GM21619 (cell line): ENCODE data around the gene CLCN2.

Experiments
- ATAC-seq: cut with Tn5 transposase; IDR thresholded peaks from one replicate; pipeline ENCODE4 v1.9.1; 2021; ENCODE audit not compliant: unreplicated experiment

CLCN2 gene

DNA sequence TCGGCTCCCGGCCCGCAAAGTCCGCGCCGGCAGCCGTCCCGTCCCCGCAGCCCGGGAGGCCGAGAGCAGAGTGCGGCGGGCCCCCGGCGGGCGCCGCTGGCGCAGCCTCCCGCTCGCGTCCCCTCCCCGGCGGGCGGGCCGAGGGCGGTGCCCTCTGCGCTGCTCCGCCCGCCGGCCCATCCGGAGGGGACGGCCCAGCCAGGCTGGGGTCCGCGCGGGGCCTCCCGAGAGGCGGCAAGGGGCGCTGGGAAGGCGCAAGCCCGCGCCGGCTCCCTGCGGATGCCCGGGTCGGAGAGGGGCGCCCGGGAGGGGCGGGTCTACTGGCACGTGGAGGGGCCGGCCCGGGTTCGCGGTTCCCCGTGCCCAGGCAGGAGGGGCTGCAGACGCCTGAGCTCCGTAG is at the start of gene CLCN2, which contains the start of gene POLR2H:
CLCN2 (minus strand) TSS at position 74 of the 400 bp plus-strand sequence. CDS start 126 bp downstream, outside the sequence.
POLR2H (plus strand) TSS at position 179 of the 400 bp plus-strand sequence. CDS start 1,783 bp downstream, outside the sequence.
- ATAC-seq: peak; percentile 44

DNA sequence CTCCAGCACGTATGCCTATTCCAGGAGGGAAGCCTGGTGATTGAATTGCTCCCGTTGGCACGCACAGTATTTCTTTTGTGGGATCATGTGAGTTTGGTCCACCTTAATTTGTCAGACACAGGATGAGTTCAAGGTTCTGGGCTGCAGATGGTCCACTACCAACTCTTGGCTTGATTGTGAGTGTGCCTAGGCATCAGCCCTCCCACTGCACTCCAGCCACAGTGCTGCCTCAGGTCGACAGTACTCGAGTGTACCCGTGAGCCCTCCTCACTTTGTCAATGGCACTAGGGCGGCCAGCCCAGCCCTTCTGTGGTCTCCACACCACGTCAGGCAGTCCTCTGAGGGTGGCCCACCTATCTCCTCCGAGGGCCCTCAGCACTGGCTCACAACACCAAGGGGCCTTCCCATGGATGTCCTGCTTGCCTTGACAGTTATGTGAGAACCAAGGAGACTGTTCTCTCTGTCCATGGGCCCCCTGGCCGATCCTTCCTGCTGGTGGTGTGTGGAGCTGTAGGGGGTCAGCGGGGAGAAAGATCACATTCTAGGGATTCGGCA is 48.6 kb upstream of the CLCN2 start:
- ATAC-seq: no peak

DNA sequence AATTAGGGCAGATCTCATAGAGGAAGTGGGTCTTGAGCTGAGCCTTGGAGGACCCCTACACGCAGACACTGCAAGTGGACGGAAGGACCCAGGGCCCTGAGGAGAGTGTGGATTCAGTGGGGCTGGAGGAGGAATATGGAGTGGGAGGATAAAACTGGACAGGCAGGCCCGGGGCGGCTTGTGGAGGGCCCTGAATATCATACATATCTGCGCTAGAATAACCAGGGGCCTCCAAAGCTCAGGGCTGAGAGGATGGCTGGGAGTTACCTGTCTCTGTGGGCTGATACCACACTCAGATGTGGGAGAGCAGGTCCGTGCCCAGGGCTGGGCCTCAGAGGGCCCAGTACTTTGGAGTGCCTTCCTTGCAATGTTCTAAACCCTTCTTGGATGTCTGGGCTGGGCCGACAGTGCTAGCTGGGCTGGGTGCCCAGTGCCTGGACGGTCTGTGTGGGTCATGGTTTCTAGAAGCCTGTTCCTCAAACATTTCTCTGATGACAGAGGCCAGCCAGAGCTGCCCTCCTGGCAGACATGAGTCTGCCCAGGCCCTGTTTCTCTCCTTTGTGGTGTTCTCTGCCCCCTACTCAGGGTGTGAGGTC is 48.0 kb upstream of the CLCN2 start:
- ATAC-seq: no peak

DNA sequence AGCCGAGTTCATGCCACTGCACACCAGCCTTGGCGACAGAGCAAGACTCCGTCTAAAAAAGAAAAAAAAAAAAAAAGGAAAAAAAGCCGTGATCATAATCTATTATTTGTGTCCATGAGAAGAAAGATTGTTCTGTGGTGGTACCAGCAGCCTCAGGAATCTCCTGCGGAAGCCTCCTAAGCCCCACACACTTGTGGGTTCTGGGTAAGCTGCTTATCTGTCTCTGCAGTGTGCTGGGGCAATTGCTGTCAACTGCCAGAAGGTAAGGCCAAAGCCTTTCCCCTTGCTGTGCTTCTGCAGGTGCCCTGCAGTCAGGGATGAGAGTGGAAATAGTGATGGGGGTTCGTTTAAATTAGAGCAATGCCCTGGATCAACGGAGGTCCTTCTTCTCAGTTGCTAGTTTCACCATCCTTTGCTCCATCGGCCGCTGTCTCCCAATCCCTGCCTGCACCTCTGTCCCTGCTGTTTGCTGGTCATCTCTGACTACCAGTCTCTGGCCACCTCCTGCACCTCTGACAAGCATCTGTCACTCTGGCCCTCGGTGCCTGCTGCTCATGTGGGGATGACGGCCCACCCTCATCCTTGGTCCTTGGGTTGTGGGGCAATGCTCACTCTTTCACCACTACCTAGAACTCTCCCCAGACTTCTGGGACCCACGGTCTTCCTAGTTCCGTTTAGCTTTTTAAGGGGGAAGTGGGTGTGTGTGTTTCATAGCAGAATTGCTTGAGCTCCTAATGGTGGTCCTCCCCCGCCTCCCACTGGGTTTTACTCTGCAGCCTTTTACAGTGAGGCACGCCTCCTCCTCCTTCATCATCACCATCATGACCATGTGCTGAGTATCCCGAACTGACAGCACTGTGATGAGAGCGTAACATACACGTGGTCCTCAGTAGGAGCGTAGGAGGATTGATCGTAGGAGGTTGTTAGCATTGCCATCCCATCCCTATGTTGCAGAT is 43.9 kb upstream of the CLCN2 start:
- ATAC-seq: no peak

DNA sequence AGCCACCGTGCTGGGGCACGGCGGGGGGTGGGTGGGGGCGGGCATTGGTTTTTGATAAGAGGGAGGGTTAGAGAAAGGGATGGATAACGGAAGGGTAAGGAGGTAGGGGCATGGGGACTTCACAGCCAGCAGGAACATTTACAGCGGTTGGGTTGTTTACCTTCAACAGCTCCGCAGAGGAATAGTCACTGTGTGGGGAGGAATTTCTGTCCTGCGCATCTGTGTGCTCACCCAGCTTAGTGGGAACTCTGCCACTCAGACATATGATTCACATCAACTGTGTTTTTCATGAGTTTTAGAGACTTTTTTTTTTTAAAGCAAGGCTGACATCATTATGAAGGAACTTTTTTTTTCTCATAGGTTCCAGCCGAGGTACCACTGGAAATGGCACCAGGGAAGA is 38.0 kb upstream of the CLCN2 start:
- ATAC-seq: no peak

DNA sequence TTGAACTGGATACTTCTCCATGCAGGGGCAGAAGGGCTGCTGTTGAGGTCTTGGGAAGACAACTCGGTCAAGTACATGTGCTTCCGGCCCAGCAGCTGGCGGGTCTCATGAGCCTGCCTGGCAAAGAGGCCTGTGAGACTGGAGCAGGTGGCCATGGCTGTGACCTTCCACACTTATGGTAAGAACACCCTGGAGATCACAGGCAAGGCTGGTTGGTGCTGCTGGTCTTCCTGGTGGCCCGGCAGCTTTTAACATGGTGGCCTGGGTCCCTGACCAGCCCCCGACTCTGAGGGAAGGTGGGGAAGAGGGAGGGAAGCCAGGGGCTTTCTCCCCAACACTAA is 33.9 kb upstream of the CLCN2 start:
- ATAC-seq: no peak

DNA sequence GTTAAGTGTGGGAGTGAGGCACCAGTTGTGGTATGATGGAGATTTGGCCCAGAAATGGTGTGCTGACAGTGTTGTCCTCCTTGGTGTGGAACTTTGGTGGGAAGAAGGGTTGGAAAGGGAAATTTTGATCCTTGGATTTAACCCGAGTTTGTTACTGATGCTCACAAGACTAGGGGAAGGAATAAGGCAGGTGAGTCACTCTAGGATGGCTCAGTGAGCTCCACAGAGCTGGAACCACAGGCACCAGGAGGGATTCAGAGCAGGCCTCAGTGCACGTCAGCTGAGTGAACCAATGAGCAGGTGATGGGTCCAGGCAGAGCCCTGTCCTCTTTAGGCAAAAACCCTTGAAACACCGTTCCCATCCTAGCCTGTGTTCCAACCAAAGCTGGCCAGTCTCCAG is 29.9 kb upstream of the CLCN2 start:
- no peak for ATAC-seq

DNA sequence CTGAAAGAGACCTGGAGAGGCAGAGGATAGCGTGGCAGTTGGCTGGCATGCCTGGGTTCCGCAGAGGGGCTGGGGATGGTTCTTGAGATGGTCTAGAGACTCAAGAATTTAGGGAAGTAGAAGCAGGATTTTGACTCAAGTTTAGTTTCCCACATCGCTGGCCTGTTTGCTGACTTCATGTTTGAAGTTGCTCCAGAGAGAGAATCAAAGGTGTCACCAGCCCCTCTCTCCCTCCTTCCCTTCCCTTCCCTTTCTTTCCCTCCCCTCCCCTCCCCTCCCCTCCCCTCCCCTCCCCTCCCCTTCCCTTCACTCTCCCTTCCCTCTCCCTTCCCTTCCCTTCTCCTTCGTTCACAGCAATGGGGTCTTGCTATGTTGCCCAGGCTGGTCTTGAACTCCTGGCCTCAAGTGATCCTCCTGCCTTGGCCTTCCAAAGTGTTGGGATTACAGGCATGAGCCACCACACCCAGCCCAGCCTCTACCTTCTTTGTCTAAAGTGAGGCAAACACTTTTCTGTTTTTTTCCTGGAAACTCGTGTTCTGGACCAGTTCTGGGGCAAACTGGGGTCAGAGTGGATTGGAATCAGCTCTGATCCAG is 28.6 kb upstream of the CLCN2 start:
- ATAC-seq: no peak

DNA sequence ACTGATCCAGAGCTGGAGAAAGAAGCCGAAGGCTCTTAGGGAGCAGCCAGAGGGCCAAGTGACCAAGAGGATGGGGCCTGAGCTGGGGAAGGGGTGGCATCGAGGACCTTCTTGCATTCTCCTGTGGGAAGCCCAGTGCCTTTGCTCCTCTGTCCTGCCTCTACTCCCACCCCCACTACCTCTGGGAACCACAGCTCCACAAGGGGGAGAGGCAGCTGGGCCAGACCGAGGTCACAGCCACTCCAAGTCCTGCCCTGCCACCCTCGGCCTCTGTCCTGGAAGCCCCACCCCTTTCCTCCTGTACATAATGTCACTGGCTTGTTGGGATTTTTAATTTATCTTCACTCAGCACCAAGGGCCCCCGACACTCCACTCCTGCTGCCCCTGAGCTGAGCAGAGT is 28.0 kb upstream of the CLCN2 start:
- no peak for ATAC-seq

DNA sequence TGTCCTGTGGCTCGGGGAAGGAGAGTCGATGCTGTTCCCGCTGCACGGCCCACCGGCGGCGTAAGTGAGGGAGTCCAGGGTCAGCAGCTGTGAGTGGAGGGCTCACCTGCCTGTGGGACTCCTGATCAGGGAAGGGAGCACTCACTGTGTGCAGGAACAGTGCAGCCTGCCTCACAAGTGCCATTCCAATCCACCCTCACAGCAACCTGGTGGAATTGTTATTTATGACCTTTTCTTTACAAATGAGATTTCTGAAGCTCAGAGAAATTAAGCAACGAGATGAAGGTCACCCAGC is 27.5 kb upstream of the CLCN2 start:
- no peak for ATAC-seq

DNA sequence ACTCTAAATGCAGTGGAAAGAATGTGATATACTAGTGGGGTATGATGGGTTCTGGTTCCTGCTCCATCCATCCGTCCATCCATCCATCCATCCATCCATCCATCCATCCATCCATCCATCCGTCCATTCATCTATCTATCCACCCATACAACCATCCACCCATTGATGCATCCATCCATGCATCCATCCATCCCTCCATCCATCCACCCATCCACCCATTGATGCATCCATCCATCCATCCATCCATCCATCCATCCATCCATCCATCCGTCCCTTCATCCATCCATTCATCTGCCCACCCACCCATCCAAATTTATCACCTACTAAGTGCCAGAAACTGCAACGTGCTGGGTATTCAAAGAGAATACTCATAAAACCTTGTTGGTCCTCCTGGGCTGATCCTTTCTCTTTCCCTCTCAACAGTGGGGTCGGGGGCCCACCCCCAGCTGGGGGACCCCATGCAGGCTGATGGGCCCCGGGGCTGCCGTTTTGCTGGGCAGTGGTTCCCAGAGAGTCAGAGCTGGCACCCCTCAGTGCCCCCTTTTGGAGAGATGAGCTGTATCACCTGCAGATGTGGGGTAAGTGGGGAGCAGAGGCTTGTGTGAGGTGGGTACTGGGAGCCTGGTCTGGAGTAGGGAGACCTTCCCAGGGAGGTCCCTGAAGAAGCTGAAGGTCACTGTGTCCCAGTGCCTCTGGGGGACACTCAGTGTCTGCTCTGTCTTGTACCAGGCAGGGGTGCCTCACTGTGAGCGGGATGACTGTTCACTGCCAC is 26.9 kb upstream of the CLCN2 start:
- no peak for ATAC-seq

DNA sequence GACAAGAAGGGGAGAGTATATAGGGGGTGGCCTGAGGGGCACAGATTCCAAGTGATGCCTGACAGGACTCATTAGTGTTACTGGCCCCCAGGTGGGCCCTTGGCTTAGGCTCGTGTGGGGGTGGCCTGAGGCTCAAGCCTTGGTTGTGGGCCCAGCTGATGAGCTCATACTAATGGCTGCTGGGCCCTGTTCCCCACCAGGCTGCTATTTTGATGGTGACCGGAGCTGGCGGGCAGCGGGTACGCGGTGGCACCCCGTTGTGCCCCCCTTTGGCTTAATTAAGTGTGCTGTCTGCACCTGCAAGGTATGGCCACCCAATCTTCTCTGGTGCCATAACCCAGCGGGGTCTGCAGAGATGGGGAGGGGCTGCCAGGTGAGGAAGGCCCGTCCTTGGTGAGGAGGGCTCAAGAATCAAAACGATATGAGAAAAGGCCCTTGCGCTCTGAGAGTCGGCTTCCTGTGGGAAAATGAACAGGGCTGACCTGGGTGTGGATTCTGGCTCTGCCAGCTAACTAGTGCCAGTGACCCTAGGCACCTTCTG is 25.8 kb upstream of the CLCN2 start:
- no peak for ATAC-seq

DNA sequence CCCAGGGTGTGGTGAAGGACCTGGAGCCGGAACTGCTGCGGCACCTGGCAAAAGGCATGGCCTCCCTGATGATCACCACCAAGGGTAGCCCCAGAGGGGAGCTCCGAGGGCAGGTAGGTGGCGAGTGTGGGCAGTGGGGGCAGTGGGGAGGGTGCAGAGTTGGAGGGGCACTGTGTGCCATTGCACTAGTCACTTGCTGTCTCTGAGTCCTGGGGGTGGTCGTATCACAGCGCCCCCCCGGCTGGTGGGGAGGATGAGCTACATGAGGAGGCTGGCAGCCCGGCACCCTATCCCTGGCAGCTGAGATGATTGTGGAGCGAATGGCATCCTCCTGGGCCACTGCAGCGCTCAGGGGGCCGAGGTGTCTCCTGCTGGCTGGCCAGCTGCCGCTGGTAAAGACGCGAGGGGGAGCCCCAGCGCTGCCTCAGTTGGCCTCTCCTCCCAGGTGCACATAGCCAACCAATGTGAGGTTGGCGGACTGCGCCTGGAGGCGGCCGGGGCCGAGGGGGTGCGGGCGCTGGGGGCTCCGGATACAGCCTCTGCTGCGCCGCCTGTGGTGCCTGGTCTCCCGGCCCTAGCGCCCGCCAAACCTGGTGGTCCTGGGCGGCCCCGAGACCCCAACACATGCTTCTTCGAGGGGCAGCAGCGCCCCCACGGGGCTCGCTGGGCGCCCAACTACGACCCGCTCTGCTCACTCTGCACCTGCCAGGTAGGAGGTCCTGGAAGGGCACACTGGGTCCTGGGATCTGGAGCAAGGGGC is 24.8 kb upstream of the CLCN2 start:
- no peak for ATAC-seq

DNA sequence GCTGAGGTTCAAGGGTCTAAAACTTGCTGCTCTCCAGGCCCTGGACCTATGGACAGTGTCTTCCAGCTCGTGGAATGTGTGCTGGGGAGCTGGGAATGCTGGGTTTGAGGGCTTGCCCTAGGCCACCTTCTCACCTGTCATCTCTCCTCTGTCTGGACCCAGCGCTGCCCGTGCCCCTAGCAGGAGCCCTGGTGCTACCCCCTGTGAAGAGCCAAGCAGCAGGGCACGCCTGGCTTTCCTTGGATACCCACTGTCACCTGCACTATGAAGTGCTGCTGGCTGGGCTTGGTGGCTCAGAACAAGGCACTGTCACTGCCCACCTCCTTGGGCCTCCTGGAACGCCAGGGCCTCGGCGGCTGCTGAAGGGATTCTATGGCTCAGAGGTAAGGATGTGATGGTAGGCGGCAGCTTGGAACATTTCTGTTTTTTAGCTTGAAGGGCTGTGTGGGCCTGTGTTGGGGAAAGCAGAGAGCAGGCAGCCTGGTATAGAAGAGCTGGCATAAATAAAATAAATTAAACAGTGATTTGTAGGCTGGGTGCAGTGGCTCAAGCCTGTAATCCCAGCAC is 23.5 kb upstream of the CLCN2 start:
- ATAC-seq: no peak

DNA sequence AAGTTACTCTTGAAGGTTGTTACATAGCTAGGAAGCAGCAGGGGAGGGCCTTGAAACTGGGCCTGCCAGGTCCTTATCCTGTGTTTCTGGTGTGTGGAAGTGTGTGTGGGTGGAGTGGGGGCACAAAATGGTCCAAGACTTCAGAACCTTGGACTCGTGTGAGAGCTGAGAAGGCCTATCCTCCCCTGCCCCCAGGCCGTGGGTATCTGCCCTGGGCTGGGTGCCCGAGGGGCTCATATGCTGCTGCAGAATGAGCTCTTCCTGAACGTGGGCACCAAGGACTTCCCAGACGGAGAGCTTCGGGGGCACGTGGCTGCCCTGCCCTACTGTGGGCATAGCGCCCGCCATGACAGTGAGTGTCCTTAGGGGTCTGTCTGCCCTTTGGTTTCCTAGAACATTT is 22.9 kb upstream of the CLCN2 start:
- ATAC-seq: no peak

DNA sequence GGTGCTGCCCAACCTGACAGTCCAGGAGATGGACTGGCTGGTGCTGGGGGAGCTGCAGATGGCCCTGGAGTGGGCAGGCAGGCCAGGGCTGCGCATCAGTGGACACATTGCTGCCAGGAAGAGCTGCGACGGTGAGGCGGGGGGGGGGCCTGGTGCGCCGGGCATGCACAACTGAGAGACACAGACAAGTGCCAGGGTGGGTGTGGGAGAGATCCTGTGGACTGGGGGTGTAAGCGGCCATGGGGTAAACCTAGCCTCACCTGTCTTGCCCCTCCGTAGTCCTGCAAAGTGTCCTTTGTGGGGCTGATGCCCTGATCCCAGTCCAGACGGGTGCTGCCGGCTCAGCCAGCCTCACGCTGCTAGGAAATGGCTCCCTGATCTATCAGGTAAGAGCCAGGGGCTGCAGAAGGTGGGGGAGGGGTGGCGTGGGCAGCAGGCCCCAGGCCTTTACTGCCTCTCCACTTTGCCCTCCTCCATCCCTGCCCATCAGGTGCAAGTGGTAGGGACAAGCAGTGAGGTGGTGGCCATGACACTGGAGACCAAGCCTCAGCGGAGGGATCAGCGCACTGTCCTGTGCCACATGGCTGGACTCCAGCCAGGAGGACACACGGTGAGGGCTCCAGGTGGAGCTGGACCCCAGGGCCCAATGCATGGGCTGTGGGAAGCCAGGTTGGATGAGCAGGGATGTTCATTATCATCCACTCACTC is 21.8 kb upstream of the CLCN2 start:
- ATAC-seq: no peak

DNA sequence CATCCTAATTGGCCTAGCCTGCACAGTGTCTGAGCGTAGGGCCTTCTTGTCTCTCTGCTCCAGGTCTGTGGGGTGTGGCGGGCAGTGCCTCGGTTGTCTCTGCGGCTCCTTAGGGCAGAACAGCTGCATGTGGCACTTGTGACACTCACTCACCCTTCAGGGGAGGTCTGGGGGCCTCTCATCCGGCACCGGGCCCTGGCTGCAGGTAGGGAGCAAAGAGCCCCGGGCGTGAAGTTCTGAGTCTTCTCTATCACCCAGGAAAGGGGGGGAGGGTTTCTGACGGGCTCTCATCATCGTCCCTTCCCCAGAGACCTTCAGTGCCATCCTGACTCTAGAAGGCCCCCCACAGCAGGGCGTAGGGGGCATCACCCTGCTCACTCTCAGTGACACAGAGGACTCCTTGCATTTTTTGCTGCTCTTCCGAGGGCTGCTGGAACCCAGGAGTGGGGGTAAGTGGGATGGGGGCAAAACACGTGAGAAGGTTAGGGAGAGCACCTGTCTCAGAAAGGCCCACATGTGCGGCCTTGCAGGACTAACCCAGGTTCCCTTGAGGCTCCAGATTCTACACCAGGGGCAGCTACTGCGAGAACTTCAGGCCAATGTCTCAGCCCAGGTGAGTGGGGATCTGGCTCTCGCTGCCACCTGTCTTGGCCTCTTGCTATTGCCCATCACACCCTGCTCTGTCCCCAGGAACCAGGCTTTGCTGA is 21.1 kb upstream of the CLCN2 start:
- no peak for ATAC-seq
